Measurements from ENCODE around the gene ACP7.
A peak's percentile ranks its signal among the peaks of the same experiment; 100 is the strongest.
"Not testable (repeated sequence)": the region's sequence is repeated elsewhere in the genome, so short reads cannot be mapped to it uniquely, and the experiment has no call there.

ACP7 gene

GRCh38 chr19:39083983-39084731, at the start of gene ACP7:
Gene ACP7 (plus strand): TSS chr19:39084368. CDS start chr19:39085270, 902 bp downstream.
- no peak for DNase-seq

- DNase-seq = no peak
These were observed 47.6 kb upstream of the ACP7 start for GRCh38 chr19:39036581-39036980.

GRCh38 chr19:39037194-39037593, 47.0 kb upstream of the ACP7 start:
- no peak for DNase-seq

- peak; percentile 50 for DNase-seq
These were observed 46.1 kb upstream of the ACP7 start for GRCh38 chr19:39038098-39038497.

GRCh38 chr19:39045506-39045905, 38.7 kb upstream of the ACP7 start:
- peak; percentile 21 for DNase-seq

GRCh38 chr19:39046037-39046821, 37.9 kb upstream of the ACP7 start:
- peak; percentile 40 for DNase-seq

- DNase-seq = no peak
These were observed 37.1 kb upstream of the ACP7 start for GRCh38 chr19:39047073-39047472.

- peak; percentile 6 for DNase-seq
These were observed 31.9 kb upstream of the ACP7 start for GRCh38 chr19:39052243-39052746.

GRCh38 chr19:39052846-39053245, 31.3 kb upstream of the ACP7 start:
- DNase-seq = no peak

GRCh38 chr19:39053276-39054090, 30.7 kb upstream of the ACP7 start:
- DNase-seq = no peak

- DNase-seq = no peak
These were observed 30.1 kb upstream of the ACP7 start for GRCh38 chr19:39054091-39054470.

- DNase-seq = no peak
These were observed 26.6 kb upstream of the ACP7 start for GRCh38 chr19:39057615-39058014.

GRCh38 chr19:39059302-39059701, 24.9 kb upstream of the ACP7 start:
- DNase-seq = no peak

- no peak for DNase-seq
These were observed 24.0 kb upstream of the ACP7 start for GRCh38 chr19:39060171-39060570.

- DNase-seq = no peak
These were observed 19.8 kb upstream of the ACP7 start for GRCh38 chr19:39064405-39064804.

- no peak for DNase-seq
These were observed 18.2 kb upstream of the ACP7 start for GRCh38 chr19:39065928-39066327.

GRCh38 chr19:39067104-39067503, 17.1 kb upstream of the ACP7 start:
- DNase-seq = no peak

GRCh38 chr19:39068259-39068658, 15.9 kb upstream of the ACP7 start:
- not testable (repeated sequence) for DNase-seq

- DNase-seq = no peak
These were observed 13.3 kb upstream of the ACP7 start for GRCh38 chr19:39070888-39071287.

GRCh38 chr19:39074205-39074692, 9.9 kb upstream of the ACP7 start:
- no peak for DNase-seq

GRCh38 chr19:39074942-39075341, 9.2 kb upstream of the ACP7 start:
- no peak for DNase-seq

- DNase-seq = no peak
These were observed 6.8 kb upstream of the ACP7 start for GRCh38 chr19:39077323-39077722.

Data from kidney glomerular epithelial cell (primary cell).